ENCODE data around the gene UFD1. TPM values are rescaled to one million over a fixed set of nuclear protein-coding genes. Genes with fewer than 3 reads are reported as not detected.

UFD1 gene
- total and polyA plus RNA-seq, 2 of the 13 experiments (the other 11 are each of a cell fraction or from before 2014, with no cell fraction given): 47.9 to 51.1 TPM

GRCh38 chr22:19496324-19496630, 17.3 kb upstream of the UFD1 start:
- DNase-seq (ENCODE audit: low spot score) (no peak), ATAC-seq (no peak), FAIRE-seq (no peak)
- intact Hi-C loops (cut with micrococcal nuclease; ENCODE audit: unreplicated experiment) (loop anchor here (1.0 kb wide), 1 partner anchor 134 kb away; no protein-coding TSS in a partner anchor), in situ Hi-C loops (cut with HindIII; ENCODE audit: extremely low pct_ligation_motif_present, low pct_unique_long_range_greater_than_20kb) (no loop called here)
- CTCF ChIA-PET (ENCODE audit: low intra/inter-chr PET ratio, low total read pairs): interaction anchor here (1.6 kb wide), 1 partner anchor 133 kb away, joined by 12 read pairs; no protein-coding TSS in a partner anchor
- peaks cover 9 to 54% of the 10 kb centered on the region in 2 experiments; a peak in 4 of 5 replicates for H3K36me3 ChIP-seq (replicated peaks in 1 of 2; ENCODE audit: control insufficient read depth in 1 of 2, insufficient read depth in 2 of 2, low read length in 2 of 2)
- no peaks in the 10 kb centered on the region for H4K20me1 ChIP-seq (ENCODE audit: insufficient read depth, low read length)
- no peak overlapping the region for H3K4me3 ChIP-seq (replicated peaks in 1 of 3; ENCODE audit: insufficient read depth in 1 of 3, low read depth in 2 of 3, low read length in 3 of 3)
- no peaks in the 10 kb centered on the region for H3K27me3 ChIP-seq (ENCODE audit: control insufficient read depth in 1 of 2, insufficient read depth in 2 of 2, low read length in 2 of 2)
- no peak overlapping the region for H3K27ac ChIP-seq (ENCODE audit: extremely low read length, insufficient read depth, low read length)
- TF ChIP-seq HNF4A (CRISPR knock-in tag; IDR thresholded peaks at IDR 0.05) (no peak), TBP (CRISPR knock-in tag; IDR thresholded peaks at IDR 0.05) (no peak), ZNF562 (CRISPR knock-in tag; IDR thresholded peaks at IDR 0.05; ENCODE audit: borderline replicate concordance) (no peak), ZBTB7B (CRISPR knock-in tag; IDR thresholded peaks at IDR 0.05) (no peak), SOX6 (IDR thresholded peaks at IDR 0.05) (no peak), SOX6 (CRISPR knock-in tag; IDR thresholded peaks at IDR 0.05) (no peak), IRF9 (CRISPR knock-in tag; IDR thresholded peaks at IDR 0.05; ENCODE audit: borderline replicate concordance) (no peak), ZNF672 (CRISPR knock-in tag; IDR thresholded peaks at IDR 0.05) (no peak)
- BruUV-seq (replicated peaks): no TSS peak
- no peak overlapping the region for H2AFZ ChIP-seq (ENCODE audit: low read length)
- H3K79me2 ChIP-seq (ENCODE audit: insufficient read depth, low read length): no peaks in the 10 kb centered on the region
- H3K4me2 ChIP-seq (ENCODE audit: low read depth, low read length): no peak overlapping the region
- WGBS (ENCODE audit: low lambda C conversion rate): 93% methylated on average over 3 of the region's 3 CpGs
- H3K9me3 ChIP-seq (ENCODE audit: low read length): no peaks in the 10 kb centered on the region
- no peak overlapping the region for H3K9ac ChIP-seq (ENCODE audit: insufficient read depth, low read depth, low read length)
- H3K4me1 ChIP-seq (ENCODE audit: insufficient read depth, low read length): no peaks in the 10 kb centered on the region
- POLR2A ChIA-PET: no interaction called here

Measured in HepG2 (cell line).